C4-2B (cell line): Measurements from ENCODE around the gene LRRC53.

ENCODE experiments used
- ZFX ChIP-seq: fragments of 450-650 bp; IDR thresholded peaks from 2 replicates; pipeline ENCODE4 v1.6.1; 2017
- TF ChIP-seq, protein P1 (sequence below): fragments of 450-650 bp; conservative IDR thresholded peaks from 2 replicates; pipeline ENCODE4 v1.5.1; 2017; ENCODE audit warnings: mild to moderate bottlenecking

DNA sequence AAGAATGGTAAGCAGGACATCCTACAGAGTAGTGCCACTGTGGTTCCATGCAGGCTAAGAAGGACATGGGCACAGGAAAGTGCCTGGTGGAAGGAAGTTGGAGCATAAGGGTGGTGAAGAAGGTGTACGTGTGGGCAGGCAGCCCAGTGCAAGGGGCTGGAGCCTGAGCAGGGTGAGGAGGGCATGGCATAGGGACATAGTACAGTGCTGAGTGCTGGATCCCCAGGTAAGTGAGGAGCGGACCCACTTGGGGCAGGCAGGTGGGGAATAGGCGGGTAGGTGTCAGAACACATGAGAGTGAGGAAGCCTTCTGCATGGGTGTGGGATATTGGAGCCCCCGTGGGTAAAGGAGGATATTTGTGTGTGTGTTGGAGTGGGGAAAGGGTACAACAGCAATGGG, 15.7 kb upstream of the LRRC53 start:
- no peak for TF ChIP-seq ZFX
- TF ChIP-seq, protein P1, sequence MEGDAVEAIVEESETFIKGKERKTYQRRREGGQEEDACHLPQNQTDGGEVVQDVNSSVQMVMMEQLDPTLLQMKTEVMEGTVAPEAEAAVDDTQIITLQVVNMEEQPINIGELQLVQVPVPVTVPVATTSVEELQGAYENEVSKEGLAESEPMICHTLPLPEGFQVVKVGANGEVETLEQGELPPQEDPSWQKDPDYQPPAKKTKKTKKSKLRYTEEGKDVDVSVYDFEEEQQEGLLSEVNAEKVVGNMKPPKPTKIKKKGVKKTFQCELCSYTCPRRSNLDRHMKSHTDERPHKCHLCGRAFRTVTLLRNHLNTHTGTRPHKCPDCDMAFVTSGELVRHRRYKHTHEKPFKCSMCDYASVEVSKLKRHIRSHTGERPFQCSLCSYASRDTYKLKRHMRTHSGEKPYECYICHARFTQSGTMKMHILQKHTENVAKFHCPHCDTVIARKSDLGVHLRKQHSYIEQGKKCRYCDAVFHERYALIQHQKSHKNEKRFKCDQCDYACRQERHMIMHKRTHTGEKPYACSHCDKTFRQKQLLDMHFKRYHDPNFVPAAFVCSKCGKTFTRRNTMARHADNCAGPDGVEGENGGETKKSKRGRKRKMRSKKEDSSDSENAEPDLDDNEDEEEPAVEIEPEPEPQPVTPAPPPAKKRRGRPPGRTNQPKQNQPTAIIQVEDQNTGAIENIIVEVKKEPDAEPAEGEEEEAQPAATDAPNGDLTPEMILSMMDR, result no peak
